HepG2 (cell line): Measurements from ENCODE around the gene CTDP1. TPM values are rescaled to one million over a fixed set of nuclear protein-coding genes. Genes with fewer than 3 reads are reported as not detected.

ENCODE experiments used
- BRF2 ChIP-seq: sonication (generic); formaldehyde crosslinking; IDR thresholded peaks from 2 replicates; pipeline ENCODE4 v1.8.1; 2022; ENCODE audit warnings: mild to moderate bottlenecking, missing genetic modification reagents
- CERS6 ChIP-seq: sonication (generic); formaldehyde crosslinking; IDR thresholded peaks from 2 replicates; pipeline ENCODE4 v1.5.0; 2020; ENCODE audit warnings: missing genetic modification reagents
- EEA1 ChIP-seq: sonication (generic); formaldehyde crosslinking; IDR thresholded peaks from 2 replicates; pipeline ENCODE4 v1.5.1; 2020; ENCODE audit warnings: mild to moderate bottlenecking, missing genetic modification reagents, borderline replicate concordance
- EED ChIP-seq: sonication (generic); formaldehyde crosslinking; IDR thresholded peaks from 2 replicates; pipeline ENCODE4 v1.5.0; 2020; ENCODE audit warnings: mild to moderate bottlenecking, missing genetic modification reagents
- HCFC1 ChIP-seq: fragments of 150-350 bp; IDR thresholded peaks from 2 replicates; pipeline ENCODE4 v1.6.1; 2014; ENCODE audit warnings: low read depth, low read length
- KLF11 ChIP-seq: IDR thresholded peaks from 2 replicates; pipeline ENCODE4 v1.6.1; 2016; ENCODE audit warnings: missing compliant biosample characterization
- MIER2 ChIP-seq: IDR thresholded peaks from 2 replicates; pipeline ENCODE4 v1.6.1; 2016; ENCODE audit warnings: missing biosample characterization, missing genetic modification reagents
- RCOR2 ChIP-seq: IDR thresholded peaks from 2 replicates; pipeline ENCODE4 v1.6.1; 2016; ENCODE audit warnings: missing biosample characterization, missing genetic modification reagents
- REL ChIP-seq: sonication (generic); formaldehyde crosslinking; conservative IDR thresholded peaks from 2 replicates; pipeline ENCODE4 v1.8.0; 2022; ENCODE audit warnings: mild to moderate bottlenecking, missing genetic modification reagents, moderate library complexity
- RFXAP ChIP-seq: sonication (generic); formaldehyde crosslinking; IDR thresholded peaks from 2 replicates; pipeline ENCODE4 v1.4.0; 2020; ENCODE audit warnings: missing genetic modification reagents, borderline replicate concordance
- RORA ChIP-seq: sonication (generic); formaldehyde crosslinking; IDR thresholded peaks from 2 replicates; pipeline ENCODE4 v1.5.0; 2020; ENCODE audit warnings: mild to moderate bottlenecking, missing genetic modification reagents, moderate library complexity
- SOX5 ChIP-seq: IDR thresholded peaks from 2 replicates; pipeline ENCODE4 v1.6.1; 2016; ENCODE audit warnings: borderline replicate concordance
- SRSF1 ChIP-seq: fragments of 200-400 bp; formaldehyde crosslinking; optimal IDR thresholded peaks from 2 replicates; pipeline ENCODE3; 2017; ENCODE audit warnings: mild to moderate bottlenecking, low read depth, low read length, moderate library complexity
- ZBTB21 ChIP-seq: sonication (generic); formaldehyde crosslinking; IDR thresholded peaks from 2 replicates; pipeline ENCODE4 v1.4.0; 2020; ENCODE audit warnings: missing genetic modification reagents
- ZBTB42 ChIP-seq: sonication (generic); formaldehyde crosslinking; IDR thresholded peaks from 2 replicates; pipeline ENCODE4 v1.5.0; 2020; ENCODE audit warnings: mild to moderate bottlenecking, missing genetic modification reagents
- ZC3H4 ChIP-seq: sonication (generic); formaldehyde crosslinking; IDR thresholded peaks from 2 replicates; pipeline ENCODE4 v1.4.0; 2020; ENCODE audit warnings: missing genetic modification reagents, borderline replicate concordance
- ZNF33A ChIP-seq: sonication (generic); formaldehyde crosslinking; IDR thresholded peaks from 2 replicates; pipeline ENCODE4 v1.5.1; 2020; ENCODE audit warnings: missing genetic modification reagents, mild to moderate bottlenecking, moderate library complexity, borderline replicate concordance
- ZNF510 ChIP-seq: sonication (generic); formaldehyde crosslinking; IDR thresholded peaks from 2 replicates; pipeline ENCODE4 v1.4.0; 2020; ENCODE audit warnings: low read depth, mild to moderate bottlenecking, missing genetic modification reagents
- ZNF543 ChIP-seq: sonication (generic); formaldehyde crosslinking; IDR thresholded peaks from 2 replicates; pipeline ENCODE4 v1.4.0; 2020; ENCODE audit warnings: mild to moderate bottlenecking, missing genetic modification reagents
- ZNF597 ChIP-seq: sonication (generic); formaldehyde crosslinking; IDR thresholded peaks from 2 replicates; pipeline ENCODE4 v1.5.0; 2020; ENCODE audit warnings: missing genetic modification reagents
- ZNF629 ChIP-seq: sonication (generic); formaldehyde crosslinking; conservative IDR thresholded peaks from 2 replicates; pipeline ENCODE4 v1.5.0; 2020; ENCODE audit warnings: missing genetic modification reagents
- ZNF639 ChIP-seq: conservative IDR thresholded peaks from 2 replicates; pipeline ENCODE4 v1.6.1; 2018; ENCODE audit warnings: missing genetic modification reagents
- ZSCAN21 ChIP-seq: sonication (generic); formaldehyde crosslinking; IDR thresholded peaks from 2 replicates; pipeline ENCODE4 v1.8.0; 2022; ENCODE audit warnings: mild to moderate bottlenecking, missing genetic modification reagents, moderate library complexity, borderline replicate concordance
- ZSCAN9 ChIP-seq: IDR thresholded peaks from 2 replicates; pipeline ENCODE4 v1.6.1; 2016; ENCODE audit warnings: borderline replicate concordance
- polyA plus RNA-seq, 8 experiments: library from polyadenylated mRNA; depleted of rRNA in 3 of 8; stranded (reverse) in 7 of 8; unstranded in 1 of 8; fragments of >200 nt; fragmentation: Illumina TruSeq in 4 of 8; extraction: Trizol in 4 of 8; gene quantifications; 2 replicates each; pipeline versions ENCODE4 v1.2.1 to v1.2.3, GENCODE V29; 2011 to 2016; ENCODE audit warnings: low read depth in 4 of 8, missing spikeins in 1 of 8, mixed read lengths in 1 of 8; ENCODE audit not compliant: insufficient read depth in 1 of 8
- total RNA-seq, 5 experiments: library from RNA; depleted of rRNA; stranded (reverse); fragments of >200 nt; fragmentation: Illumina TruSeq; extraction: Trizol; gene quantifications; 2 replicates each; pipeline ENCODE4 v1.2.3, GENCODE V29; 2016; ENCODE audit warnings: low read depth in 1 of 5
- TF ChIP-seq, protein P1 (sequence below): sonication (generic); formaldehyde crosslinking; IDR thresholded peaks from 2 replicates; pipeline ENCODE4 v1.5.0; 2020; ENCODE audit warnings: mild to moderate bottlenecking, missing genetic modification reagents

Gene CTDP1
- total and polyA plus RNA-seq, 2 of the 13 experiments (the other 11 are each of a cell fraction or from before 2014, with no cell fraction given) = 6.9 to 11.0 TPM

DNA sequence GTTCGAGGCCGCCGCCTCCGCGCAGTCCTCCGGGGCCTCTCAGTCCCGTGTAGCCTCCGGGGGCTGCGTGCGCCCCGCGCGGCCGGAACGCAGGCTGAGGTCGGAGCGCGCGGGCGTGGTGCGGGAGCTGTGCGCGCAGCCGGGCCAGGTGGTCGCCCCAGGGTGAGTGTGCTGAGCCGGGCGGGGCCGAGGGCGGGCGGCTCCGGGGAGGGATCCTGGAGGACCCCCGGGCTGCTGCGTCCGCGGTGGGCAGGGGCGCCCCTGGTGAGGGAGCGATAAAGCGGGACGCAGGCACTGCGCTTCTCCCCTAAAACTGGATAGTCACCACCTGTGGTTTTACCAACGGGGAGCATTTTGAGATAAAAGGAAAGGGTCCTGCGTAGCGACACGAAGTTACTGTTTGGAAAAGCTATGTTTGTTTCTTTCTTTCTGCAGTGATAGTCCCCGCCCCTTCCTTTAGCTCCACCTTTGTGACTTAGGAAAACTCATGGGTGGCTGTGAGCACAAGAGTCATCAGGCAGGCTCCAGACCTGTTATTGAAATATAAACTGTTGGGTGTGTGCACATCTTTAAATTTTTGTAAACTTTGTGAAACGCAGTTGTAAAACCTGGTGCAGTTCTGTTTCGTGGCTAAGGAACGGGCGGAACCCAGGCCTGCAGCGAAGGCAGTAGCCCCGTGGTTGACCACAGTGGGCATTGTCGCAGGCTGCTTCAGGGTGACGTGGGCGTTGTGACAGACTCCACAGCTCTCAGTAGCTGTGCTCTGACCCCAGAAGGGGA is 687 bp downstream of the CTDP1 start (continued):
- TF ChIP-seq ZNF639 = no peak
- TF ChIP-seq KLF11 (CRISPR knock-in tag) = no peak
- TF ChIP-seq SRSF1 = no peak
- TF ChIP-seq CERS6 (CRISPR knock-in tag) = no peak
- TF ChIP-seq ZNF543 (CRISPR knock-in tag) = 0 out of 2 replicates have a peak, but pooled peaks have one; percentile 29
- no peak for TF ChIP-seq ZSCAN9 (CRISPR knock-in tag)
- no peak for TF ChIP-seq ZNF597 (CRISPR knock-in tag)
- no peak for TF ChIP-seq REL (CRISPR knock-in tag)
- no peak for TF ChIP-seq ZC3H4 (CRISPR knock-in tag)
- TF ChIP-seq RORA (CRISPR knock-in tag) = no peak
- TF ChIP-seq SOX5 (CRISPR knock-in tag) = no peak
- TF ChIP-seq ZNF510 = no peak
- TF ChIP-seq ZNF629 (CRISPR knock-in tag) = no peak
- TF ChIP-seq, protein P1, sequence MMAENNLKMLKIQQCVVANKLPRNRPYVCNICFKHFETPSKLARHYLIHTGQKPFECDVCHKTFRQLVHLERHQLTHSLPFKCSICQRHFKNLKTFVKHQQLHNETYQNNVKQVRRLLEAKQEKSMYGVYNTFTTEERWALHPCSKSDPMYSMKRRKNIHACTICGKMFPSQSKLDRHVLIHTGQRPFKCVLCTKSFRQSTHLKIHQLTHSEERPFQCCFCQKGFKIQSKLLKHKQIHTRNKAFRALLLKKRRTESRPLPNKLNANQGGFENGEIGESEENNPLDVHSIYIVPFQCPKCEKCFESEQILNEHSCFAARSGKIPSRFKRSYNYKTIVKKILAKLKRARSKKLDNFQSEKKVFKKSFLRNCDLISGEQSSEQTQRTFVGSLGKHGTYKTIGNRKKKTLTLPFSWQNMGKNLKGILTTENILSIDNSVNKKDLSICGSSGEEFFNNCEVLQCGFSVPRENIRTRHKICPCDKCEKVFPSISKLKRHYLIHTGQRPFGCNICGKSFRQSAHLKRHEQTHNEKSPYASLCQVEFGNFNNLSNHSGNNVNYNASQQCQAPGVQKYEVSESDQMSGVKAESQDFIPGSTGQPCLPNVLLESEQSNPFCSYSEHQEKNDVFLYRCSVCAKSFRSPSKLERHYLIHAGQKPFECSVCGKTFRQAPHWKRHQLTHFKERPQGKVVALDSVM = no peak
- TF ChIP-seq EED (CRISPR knock-in tag) = peak; percentile 33; the same call in 1 of the 2 replicates
- TF ChIP-seq RFXAP (CRISPR knock-in tag) = 0 out of 2 replicates have a peak, but pooled peaks have one; percentile 40
- no peak for TF ChIP-seq MIER2 (CRISPR knock-in tag)
- TF ChIP-seq HCFC1 = no peak
- TF ChIP-seq ZBTB42 (CRISPR knock-in tag) = no peak
- TF ChIP-seq BRF2 (CRISPR knock-in tag) = no peak
- no peak for TF ChIP-seq RCOR2 (CRISPR knock-in tag)
- TF ChIP-seq ZSCAN21 (CRISPR knock-in tag) = no peak
- TF ChIP-seq EEA1 (CRISPR knock-in tag) = no peak
- TF ChIP-seq ZNF33A (CRISPR knock-in tag) = no peak
- no peak for TF ChIP-seq ZBTB21
